MM.1S (cell line): ENCODE data around the gene CCDC63.

Source experiments
- DNase-seq: peaks from one replicate; pipeline ENCODE4 v3.0.0-alpha.2; 2015
- H2AFZ ChIP-seq: fragments of 300-600 bp; sonication (generic); 2 replicates; pipeline ENCODE4 v1.6.0; 2016; ENCODE audit warnings: antibody characterized with exemption, low read length
- H3F3A ChIP-seq: fragments of 300-600 bp; sonication (generic); 2 replicates; pipeline ENCODE4 v1.6.1; 2016; ENCODE audit warnings: mild to moderate bottlenecking, antibody characterized with exemption, low read length, moderate library complexity, mixed read lengths; ENCODE audit not compliant: insufficient read depth
- H3K27ac ChIP-seq: fragments of 300-600 bp; sonication (generic); 2 replicates; pipeline ENCODE4 v1.5.1; 2016; ENCODE audit warnings: mild to moderate bottlenecking, low read length
- H3K27me3 ChIP-seq: fragments of 300-600 bp; sonication (generic); replicated peaks from 2 replicates; pipeline ENCODE4 v1.6.0; 2016; ENCODE audit warnings: low read length; ENCODE audit not compliant: insufficient read depth
- H3K36me3 ChIP-seq: fragments of 300-600 bp; sonication (generic); replicated peaks from 2 replicates; pipeline ENCODE4 v1.6.1; 2016; ENCODE audit warnings: mild to moderate bottlenecking, low read length, mixed read lengths; ENCODE audit not compliant: insufficient read depth
- H3K4me1 ChIP-seq: fragments of 300-600 bp; sonication (generic); 2 replicates; pipeline ENCODE4 v1.6.1; 2016; ENCODE audit warnings: low read length, mixed read lengths
- H3K4me2 ChIP-seq: fragments of 300-600 bp; sonication (generic); 2 replicates; pipeline ENCODE4 v1.6.0; 2016; ENCODE audit warnings: low read depth, low read length
- H3K4me3 ChIP-seq: fragments of 300-600 bp; sonication (generic); 2 replicates; pipeline ENCODE4 v1.5.1; 2016; ENCODE audit warnings: low read length, mixed read lengths
- H3K79me2 ChIP-seq: fragments of 300-600 bp; sonication (generic); 2 replicates; pipeline ENCODE4 v1.6.1; 2016; ENCODE audit warnings: mixed run types, low read length, mixed read lengths
- H3K9ac ChIP-seq: fragments of 300-600 bp; sonication (generic); 2 replicates; pipeline ENCODE4 v1.6.1; 2016; ENCODE audit warnings: low read length, mixed read lengths
- H3K9me2 ChIP-seq: fragments of 300-600 bp; sonication (generic); replicated peaks from 2 replicates; pipeline ENCODE4 v1.6.1; 2016; ENCODE audit warnings: mild to moderate bottlenecking, low read length, mixed read lengths; ENCODE audit not compliant: insufficient read depth
- H3K9me3 ChIP-seq: fragments of 300-600 bp; sonication (generic); replicated peaks from 2 replicates; pipeline ENCODE4 v1.6.1; 2016; ENCODE audit warnings: mild to moderate bottlenecking, low read length, mixed read lengths; ENCODE audit not compliant: insufficient read depth
- H4K20me1 ChIP-seq: fragments of 300-600 bp; sonication (generic); 2 replicates; pipeline ENCODE4 v1.6.1; 2016; ENCODE audit warnings: mild to moderate bottlenecking, low read length, moderate library complexity, mixed read lengths; ENCODE audit not compliant: insufficient read depth
- CTCF ChIP-seq: fragments of 300-600 bp; sonication (generic); IDR thresholded peaks from 2 replicates; pipeline ENCODE4 v1.5.1; 2016; ENCODE audit warnings: antibody characterized with exemption, low read length, mixed read lengths
- EZH2 ChIP-seq: fragments of 300-600 bp; sonication (generic); optimal IDR thresholded peaks from 2 replicates; pipeline ENCODE3; 2017; ENCODE audit warnings: low read depth, mild to moderate bottlenecking, antibody characterized with exemption, low read length, mixed read lengths
- EZH2phosphoT487 ChIP-seq: fragments of 300-600 bp; sonication (generic); IDR thresholded peaks from 2 replicates; pipeline ENCODE4 v1.6.1; 2018; ENCODE audit warnings: antibody characterized with exemption, low read length

Gene CCDC63

GRCh38 chr12:110883251-110883650 is 36.5 kb downstream of the CCDC63 start:
- no peaks in the 10 kb centered on the region for H3K79me2 ChIP-seq
- H3K36me3 ChIP-seq = no peaks in the 10 kb centered on the region
- H3K9ac ChIP-seq = no peak overlapping the region
- H4K20me1 ChIP-seq = no peaks in the 10 kb centered on the region
- H3K9me2 ChIP-seq = no peaks in the 10 kb centered on the region
- no peak overlapping the region for H3K4me2 ChIP-seq
- H2AFZ ChIP-seq = no peak overlapping the region
- H3K4me1 ChIP-seq = no peaks in the 10 kb centered on the region
- H3K9me3 ChIP-seq = no peaks in the 10 kb centered on the region
- TF ChIP-seq EZH2phosphoT487 = no peak
- TF ChIP-seq CTCF = no peak
- TF ChIP-seq EZH2 = no peak
- DNase-seq = no peak
- no peak overlapping the region for H3K27ac ChIP-seq
- no peaks in the 10 kb centered on the region for H3F3A ChIP-seq
- H3K27me3 ChIP-seq = no peaks in the 10 kb centered on the region
- no peak overlapping the region for H3K4me3 ChIP-seq

- H3K27ac ChIP-seq = no peak overlapping the region
- H3K27me3 ChIP-seq = no peaks in the 10 kb centered on the region
- DNase-seq = no peak
- H3K9me3 ChIP-seq = no peaks in the 10 kb centered on the region
- no peaks in the 10 kb centered on the region for H3K36me3 ChIP-seq
- H3K4me1 ChIP-seq = no peaks in the 10 kb centered on the region
- H3F3A ChIP-seq = no peaks in the 10 kb centered on the region
- no peak overlapping the region for H3K9ac ChIP-seq
- no peaks in the 10 kb centered on the region for H3K9me2 ChIP-seq
- H3K79me2 ChIP-seq = no peaks in the 10 kb centered on the region
- TF ChIP-seq CTCF = no peak
- TF ChIP-seq EZH2phosphoT487 = no peak
- no peak for TF ChIP-seq EZH2
- no peak overlapping the region for H2AFZ ChIP-seq
- H4K20me1 ChIP-seq = no peaks in the 10 kb centered on the region
- no peak overlapping the region for H3K4me3 ChIP-seq
- H3K4me2 ChIP-seq = no peak overlapping the region
Observed at GRCh38 chr12:110885152-110885840, 38.5 kb downstream of the CCDC63 start.

GRCh38 chr12:110888256-110888991 is 41.6 kb downstream of the CCDC63 start:
- Histone ChIP-seq H4K20me1 (no peaks in the 10 kb centered on the region), H3K9me3 (no peaks in the 10 kb centered on the region), H3K27ac (no peak overlapping the region), H3K4me1 (no peaks in the 10 kb centered on the region), H3K4me2 (no peak overlapping the region; the same call in 1 of the 2 replicates), H3K27me3 (no peaks in the 10 kb centered on the region), H3K9ac (no peak overlapping the region), H3K36me3 (no peaks in the 10 kb centered on the region), H3K79me2 (no peaks in the 10 kb centered on the region), H3K4me3 (no peak overlapping the region), H3K9me2 (no peaks in the 10 kb centered on the region), H3F3A (no peaks in the 10 kb centered on the region), H2AFZ (no peak overlapping the region)
- no peak for TF ChIP-seq CTCF
- TF ChIP-seq EZH2phosphoT487 = no peak
- no peak for TF ChIP-seq EZH2
- no peak for DNase-seq
